Measurements from ENCODE around the gene GREM2. TPM values are rescaled to one million over a fixed set of nuclear protein-coding genes. Genes with fewer than 3 reads are reported as not detected.

GREM2 gene
- total and polyA plus RNA-seq, 2 of the 4 experiments (the other 2 are of a cell fraction): 3.0 to 14.2 TPM

GRCh38 chr1:240516069-240516468 is 95.9 kb downstream of the GREM2 start:
- Histone ChIP-seq H3K14ac (replicated peaks; ENCODE audit: low read depth, low read length) (0 out of 2 replicates have a peak overlapping the region, but pooled peaks have one; percentile 59), H2BK15ac (ENCODE audit: low read depth, low read length) (no peak overlapping the region), H3K36me3 (ENCODE audit: control insufficient read depth, insufficient read depth, low read length) (no peaks in the 10 kb centered on the region), H2AK5ac (ENCODE audit: low read depth, low read length) (no peak overlapping the region), H4K5ac (ENCODE audit: low read depth, low read length) (no peak overlapping the region), H3K4me1 (ENCODE audit: control insufficient read depth, insufficient read depth, low read length) (no peaks in the 10 kb centered on the region; the same call in 1 of the 2 replicates), H4K8ac (ENCODE audit: low read depth in 2 of 2, low read length in 2 of 2) (peak overlapping the region in 1 of 2 experiments; percentile 46; a peak in 1 of 4 replicates), H3K18ac (ENCODE audit: low read depth, low read length) (no peak overlapping the region), H3K4me3 (ENCODE audit: insufficient read depth, low read depth, low read length) (no peak overlapping the region), H2BK5ac (ENCODE audit: low read depth, low read length, poor library complexity, severe bottlenecking) (no peak overlapping the region), H4K20me1 (ENCODE audit: insufficient read depth, low read length) (no peaks in the 10 kb centered on the region), H3K9me3 (ENCODE audit: control insufficient read depth, insufficient read depth, low read length) (no peaks in the 10 kb centered on the region), H2AFZ (replicated peaks; ENCODE audit: low read length, poor library complexity) (no peak overlapping the region), H4K91ac (ENCODE audit: insufficient read depth, low read depth, low read length) (no peak overlapping the region; the same call in 1 of the 2 replicates), H3K27me3 (ENCODE audit: control insufficient read depth, insufficient read depth, low read length) (no peaks in the 10 kb centered on the region), H3K56ac (ENCODE audit: extremely low read depth, insufficient read depth, low read length) (no peak overlapping the region), H2BK20ac (ENCODE audit: low read depth, low read length) (peak overlapping the region; percentile 58; the same call in 1 of the 2 replicates), H3K4me2 (ENCODE audit: low read depth, low read length) (no peak overlapping the region), H2BK120ac (ENCODE audit: low read depth, low read length) (no peak overlapping the region), H3K79me1 (ENCODE audit: low read depth in 1 of 2, low read length in 2 of 2) (peaks cover 2 to 5% of the 10 kb centered on the region in 2 experiments; a peak in 2 of 4 replicates), H3K9me1 (ENCODE audit: insufficient read depth, low read length) (peaks cover 2% of the 10 kb centered on the region; the same call in 1 of the 2 replicates), H3K23ac (ENCODE audit: low read depth, low read length) (no peak overlapping the region), H3K4ac (ENCODE audit: low read depth, low read length) (no peak overlapping the region), H2AK9ac (replicated peaks; ENCODE audit: low read depth, low read length, poor library complexity) (no peak overlapping the region), H3K9ac (ENCODE audit: low read depth, low read length) (no peak overlapping the region), H3K27ac (ENCODE audit: insufficient read depth, low read length) (no peak overlapping the region)
- dilution Hi-C loops (cut with HindIII; ENCODE audit: low sequenced_read_pairs, unreplicated experiment) (no loop called here), intact Hi-C loops (cut with micrococcal nuclease) (no loop called here), in situ Hi-C loops (cut with MboI; ENCODE audit: low sequenced_read_pairs) (no loop called here)
- no CpG with 5 or more reads among the region's 2 CpGs for WGBS, 2 experiments (ENCODE audit: extremely low coverage in 2 of 2, insufficient read length in 1 of 2)
- DNase-seq: no peak
- TF ChIP-seq MAFK (IDR thresholded peaks at IDR 0.05; ENCODE audit: low read depth, low read length): no peak
- TF ChIP-seq CEBPB (IDR thresholded peaks at IDR 0.05; ENCODE audit: low read depth, low read length): no peak
- no peak for TF ChIP-seq ELK1 (IDR thresholded peaks at IDR 0.05; ENCODE audit: borderline replicate concordance, low read depth, low read length)
- no peak for TF ChIP-seq USF2 (IDR thresholded peaks at IDR 0.05; ENCODE audit: low read depth, low read length)
- TF ChIP-seq CHD1 (IDR thresholded peaks at IDR 0.05; ENCODE audit: low read depth, low read length): no peak
- TF ChIP-seq CTCF (conservative IDR thresholded peaks at IDR 0.05; ENCODE audit: low read depth, low read length): no peak
- no peak for TF ChIP-seq FOS (IDR thresholded peaks at IDR 0.05; ENCODE audit: low read depth, low read length)
- TF ChIP-seq MXI1 (IDR thresholded peaks at IDR 0.05; ENCODE audit: borderline replicate concordance, low read depth, low read length): no peak
- CTCF ChIA-PET: interaction anchor here (1.0 kb wide), 1 partner anchor 25 kb away, joined by 3 read pairs; no protein-coding TSS in a partner anchor
- ATAC-seq (ENCODE audit: low read depth): no peak
- BruUV-seq (replicated peaks): no TSS peak
- POLR2A ChIA-PET (ENCODE audit: unreplicated experiment): no interaction called here

Data from IMR-90 (cell line).